Measurements from ENCODE around the gene CLPSL1.

Gene CLPSL1

DNA sequence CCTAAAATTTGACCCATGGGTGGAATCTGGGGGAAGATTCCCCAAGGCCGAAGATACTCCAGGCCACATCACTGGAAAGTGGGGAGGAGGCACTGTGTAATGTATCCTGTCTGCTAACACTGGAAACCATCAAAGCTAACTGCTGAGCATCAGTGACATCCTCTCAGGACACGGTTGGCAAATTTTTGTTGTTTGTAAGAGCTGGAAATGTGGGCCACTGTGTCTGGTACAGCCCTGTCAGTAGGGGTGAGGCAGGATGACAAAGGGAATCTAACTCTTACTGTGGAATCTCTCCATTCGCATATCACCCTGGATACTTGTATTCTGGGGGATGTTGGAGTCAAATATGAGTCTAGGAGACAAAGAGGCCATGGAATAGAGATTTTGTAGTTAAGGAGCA is 21.4 kb upstream of the CLPSL1 start:
- no peak for DNase-seq

DNA sequence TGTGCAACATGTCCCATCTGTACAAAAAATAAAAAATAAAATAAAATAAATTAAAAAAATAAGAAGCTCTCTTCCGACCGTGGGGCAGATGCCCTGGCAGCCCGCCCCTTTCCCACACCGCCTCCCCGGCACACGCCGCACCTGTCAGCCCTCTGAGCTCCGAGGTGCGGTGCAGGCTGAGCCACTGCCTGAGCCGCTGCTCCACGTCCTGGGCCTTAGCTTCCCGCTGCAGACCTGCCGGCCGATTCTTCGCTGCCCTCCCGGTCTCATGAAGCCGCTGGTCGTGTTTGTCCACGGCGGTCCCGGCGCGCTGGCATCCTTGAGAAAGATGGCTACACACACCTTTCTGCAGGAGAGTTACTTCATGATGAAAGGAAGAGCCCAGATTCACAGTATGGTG is 15.1 kb upstream of the CLPSL1 start:
- no peak for DNase-seq

- no peak for DNase-seq
Observed at GRCh38 chr6:35769211-35769610, 11.6 kb upstream of the CLPSL1 start.

DNA sequence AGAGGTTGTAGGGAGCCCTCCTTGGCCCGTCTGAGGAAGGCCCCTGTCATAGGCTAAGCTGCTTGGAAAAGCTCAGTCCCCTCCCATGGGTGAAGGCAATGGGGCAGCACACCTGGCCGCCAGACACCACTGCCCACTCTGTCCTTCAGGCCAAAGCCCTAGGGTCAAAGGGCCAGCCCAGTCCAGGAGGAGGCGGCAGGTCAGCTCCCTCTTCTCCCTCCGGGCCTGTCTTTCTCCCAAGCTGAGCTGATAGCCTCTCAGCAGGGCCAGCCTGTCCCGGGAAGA is 9.5 kb upstream of the CLPSL1 start:
- no peak for DNase-seq

GRCh38 chr6:35774116-35774794 is 6.6 kb upstream of the CLPSL1 start:
- DNase-seq = no peak

GRCh38 chr6:35775031-35775430 is 5.8 kb upstream of the CLPSL1 start:
- no peak for DNase-seq

GRCh38 chr6:35776364-35777215 is 4.2 kb upstream of the CLPSL1 start, which contains the start of gene CLPSL2:
TSS of gene CLPSL2 (plus strand) at chr6:35776598. CDS start at chr6:35776619, 21 bp downstream.
- DNase-seq = no peak

DNA sequence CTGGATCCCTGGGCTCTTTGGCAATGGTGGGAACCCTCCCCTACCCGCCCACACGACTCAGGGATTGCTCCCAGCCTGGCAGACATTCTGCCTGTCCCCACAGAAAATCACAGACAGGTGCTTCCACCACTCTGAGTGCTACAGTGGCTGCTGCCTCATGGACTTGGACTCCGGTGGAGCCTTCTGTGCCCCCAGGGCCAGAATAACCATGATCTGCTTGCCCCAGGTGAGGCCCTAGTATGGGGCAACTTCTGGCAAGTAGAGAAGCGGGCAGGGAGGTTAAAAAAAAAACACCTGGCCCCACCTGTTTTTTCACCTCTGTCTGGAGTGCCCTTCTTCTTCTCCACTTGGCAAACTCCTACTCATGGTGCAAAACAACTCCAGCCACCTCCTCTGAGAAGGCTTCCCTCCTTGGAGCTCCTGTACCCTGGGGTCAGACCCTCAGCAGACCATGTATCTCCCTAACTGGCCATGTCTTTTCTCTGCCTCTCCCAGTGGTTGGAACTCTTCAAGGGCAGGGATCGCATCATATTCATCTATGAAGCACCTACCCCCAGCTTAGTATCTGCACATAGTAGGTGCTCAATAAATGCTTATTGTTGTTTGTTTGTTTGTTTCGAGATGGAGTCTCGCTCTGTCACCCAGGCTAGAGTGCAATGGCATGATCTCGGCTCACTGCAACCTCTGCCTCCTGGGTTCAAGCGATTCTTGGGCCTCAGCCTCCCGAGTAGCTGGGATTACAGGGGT is 3.3 kb upstream of the CLPSL1 start:
- DNase-seq = no peak

DNA sequence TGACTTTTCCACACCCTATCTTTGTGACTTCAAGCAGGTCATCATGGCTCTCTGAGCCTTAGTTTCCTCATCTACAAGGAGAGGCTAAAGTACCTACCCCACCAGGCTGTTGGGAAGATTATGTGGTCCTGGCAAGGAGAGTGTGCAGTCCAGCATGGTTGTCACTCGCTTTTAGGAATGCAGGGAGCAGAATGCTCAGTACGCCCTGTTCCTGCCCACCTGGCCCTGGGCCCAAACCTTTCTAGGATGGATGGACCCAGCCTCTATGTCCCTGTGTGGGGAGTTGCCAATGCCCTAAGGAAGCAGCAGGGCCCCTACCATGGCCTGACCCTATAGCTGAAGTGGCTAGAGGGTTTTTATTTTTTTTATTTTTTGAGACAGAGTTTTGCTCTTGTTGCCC is 2.4 kb upstream of the CLPSL1 start:
- DNase-seq = no peak

DNA sequence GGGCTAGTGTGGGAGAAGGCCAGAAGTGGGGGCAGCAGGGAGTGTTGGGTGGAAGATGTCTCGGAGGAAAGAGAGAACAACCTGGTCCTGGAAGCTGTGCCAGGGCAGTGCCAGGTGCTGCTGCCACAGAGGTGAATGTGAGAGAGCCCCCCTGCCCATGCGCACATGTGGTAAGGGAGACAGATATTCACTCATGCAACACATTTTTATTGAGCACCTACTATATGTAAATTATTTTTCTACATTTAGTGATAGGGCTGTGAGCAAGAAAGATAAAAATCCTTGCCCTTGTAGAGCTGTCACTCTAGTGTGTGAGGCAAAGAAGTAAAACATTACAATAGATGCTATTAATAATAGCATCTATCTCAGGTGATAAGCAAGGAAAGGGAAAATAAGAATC is 471 bp downstream of the CLPSL1 start:
- no peak for DNase-seq

DNA sequence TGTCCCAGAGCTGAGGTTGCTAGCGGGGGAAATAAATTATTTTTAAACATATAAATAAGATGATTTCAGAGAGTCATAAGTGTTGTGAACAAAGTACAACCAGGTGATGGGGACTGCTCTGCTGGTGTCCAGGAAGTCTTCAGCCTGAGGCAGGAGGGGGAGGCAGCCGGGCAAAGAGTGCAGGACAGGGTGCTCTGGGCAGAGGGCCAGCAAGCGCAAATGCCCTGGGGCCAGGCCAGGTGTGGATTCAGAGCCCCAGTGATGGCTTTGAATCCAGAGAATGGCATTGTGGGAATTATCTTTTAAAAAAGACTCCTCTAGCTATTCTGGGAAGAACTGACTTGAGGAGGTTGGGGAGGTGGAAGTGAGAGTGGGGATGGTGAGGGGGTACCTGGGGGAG is 1.6 kb downstream of the CLPSL1 start:
- no peak for DNase-seq

GRCh38 chr6:35784200-35784599 is 3.4 kb downstream of the CLPSL1 start:
- DNase-seq = no peak

DNA sequence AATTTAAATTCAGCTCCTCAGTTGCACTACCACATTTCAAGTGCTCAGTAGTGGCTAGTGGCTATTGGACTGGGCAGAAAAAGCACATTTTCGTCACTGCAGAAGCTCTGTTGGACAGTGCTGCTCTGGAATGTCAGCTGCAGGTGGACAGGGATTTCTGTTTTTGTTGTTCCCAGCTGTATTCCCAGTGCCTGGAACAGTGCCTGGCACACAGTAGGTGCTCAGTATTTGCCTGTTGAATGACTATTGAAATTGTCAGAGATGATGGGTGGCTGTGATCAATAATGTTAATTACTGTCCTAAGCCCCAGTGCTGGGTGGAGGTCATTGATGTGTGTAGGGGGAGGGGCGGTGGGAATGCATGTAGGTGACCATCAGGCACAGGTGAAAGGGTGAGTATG is 5.5 kb downstream of the CLPSL1 start:
- DNase-seq = no peak

GRCh38 chr6:35786810-35787209 is 6.0 kb downstream of the CLPSL1 start:
- DNase-seq = no peak

GRCh38 chr6:35787266-35788218 is 6.7 kb downstream of the CLPSL1 start:
- DNase-seq = no peak

GRCh38 chr6:35788423-35788982 is 7.7 kb downstream of the CLPSL1 start:
- no peak for DNase-seq

DNA sequence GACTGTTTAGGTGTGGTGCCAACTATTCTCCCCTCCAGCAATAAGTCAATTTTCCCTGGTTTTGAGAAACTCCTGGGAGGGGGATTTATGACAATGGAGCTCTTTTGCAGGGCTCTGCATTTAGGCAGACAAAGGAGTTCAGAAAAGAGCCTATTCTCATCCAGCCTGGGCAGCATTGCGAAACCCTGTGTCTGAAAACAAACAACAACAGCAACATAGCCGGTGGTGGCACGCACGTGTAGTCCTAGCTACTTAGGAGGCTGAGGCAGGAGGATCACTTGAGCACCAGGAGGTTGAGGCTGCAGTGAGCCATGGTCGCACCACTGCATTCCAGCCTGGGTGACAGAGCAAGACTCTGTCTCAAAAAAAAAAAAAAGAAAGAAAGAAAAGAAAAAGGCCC is 9.9 kb downstream of the CLPSL1 start:
- DNase-seq = no peak

GRCh38 chr6:35794536-35795452 is 14.0 kb downstream of the CLPSL1 start:
- DNase-seq = no peak

DNA sequence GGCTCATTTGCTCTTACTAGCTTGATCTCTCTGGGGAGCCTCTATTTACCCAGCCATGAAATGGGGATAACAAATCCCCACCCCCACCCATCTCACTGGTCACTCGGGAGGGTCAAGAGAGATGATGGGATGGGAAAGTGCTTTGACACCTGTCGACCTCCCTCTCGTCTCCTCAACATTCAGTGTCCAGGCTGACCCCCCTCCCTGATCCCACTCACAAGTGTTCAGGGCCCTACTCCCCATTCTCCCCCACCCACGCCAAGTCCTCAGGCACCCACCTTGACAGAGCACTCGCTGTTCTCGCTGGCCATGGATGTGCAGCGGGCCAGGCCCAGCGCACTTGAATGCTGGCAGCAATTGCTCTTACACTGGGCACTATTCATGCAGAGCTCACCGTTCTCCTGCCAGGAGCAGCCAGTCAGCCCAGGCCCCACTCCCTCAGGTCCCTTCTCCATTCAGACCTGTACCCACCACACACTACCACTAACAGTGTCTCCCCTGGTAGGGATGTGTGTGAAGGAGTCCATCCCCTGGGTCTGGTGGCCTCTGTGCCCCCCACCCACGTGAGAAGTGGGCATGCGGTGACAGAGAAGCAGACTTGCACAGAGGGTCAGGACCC is 14.7 kb downstream of the CLPSL1 start:
- DNase-seq = no peak

- DNase-seq = no peak
Observed at GRCh38 chr6:35796236-35796635, 15.4 kb downstream of the CLPSL1 start.
